ENCODE measurements around the gene CLMP.

DNA sequence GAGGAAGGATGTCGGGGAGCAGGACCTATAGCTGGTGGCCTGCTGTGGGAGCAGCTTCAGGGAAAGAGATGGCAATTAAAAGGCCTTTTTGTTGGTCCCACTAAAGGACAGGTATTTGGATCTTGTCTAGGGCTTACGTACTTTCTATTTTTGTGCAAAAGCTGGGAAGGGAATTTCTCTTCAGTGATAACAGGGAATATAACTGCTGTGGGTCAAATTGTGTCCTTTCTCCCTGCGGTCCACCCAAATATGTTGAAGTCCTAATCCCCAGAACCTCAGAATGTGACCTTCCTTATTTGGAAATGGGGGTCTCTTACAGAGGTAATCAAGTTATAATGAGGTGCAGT, 147.1 kb downstream of the CLMP start:
- no peak for TF ChIP-seq CTCF (IDR thresholded peaks at IDR 0.05)
- TF ChIP-seq EZH2 (IDR thresholded peaks at IDR 0.05; ENCODE audit: borderline replicate concordance, insufficient read depth, low read depth, low read length, poor library complexity, severe bottlenecking) = no peak

Measured in B cell (primary cell).